Inflammatory macrophage treated with lipopolysaccharide for 4 hours (primary cell): Measurements from ENCODE around the gene MYOM3.
A peak's percentile ranks its signal among the peaks of the same experiment; 100 is the strongest.

ENCODE experiments used
- DNase-seq: peaks from one replicate; pipeline ENCODE4 v3.0.0-alpha.2; 2020

MYOM3 gene

DNA sequence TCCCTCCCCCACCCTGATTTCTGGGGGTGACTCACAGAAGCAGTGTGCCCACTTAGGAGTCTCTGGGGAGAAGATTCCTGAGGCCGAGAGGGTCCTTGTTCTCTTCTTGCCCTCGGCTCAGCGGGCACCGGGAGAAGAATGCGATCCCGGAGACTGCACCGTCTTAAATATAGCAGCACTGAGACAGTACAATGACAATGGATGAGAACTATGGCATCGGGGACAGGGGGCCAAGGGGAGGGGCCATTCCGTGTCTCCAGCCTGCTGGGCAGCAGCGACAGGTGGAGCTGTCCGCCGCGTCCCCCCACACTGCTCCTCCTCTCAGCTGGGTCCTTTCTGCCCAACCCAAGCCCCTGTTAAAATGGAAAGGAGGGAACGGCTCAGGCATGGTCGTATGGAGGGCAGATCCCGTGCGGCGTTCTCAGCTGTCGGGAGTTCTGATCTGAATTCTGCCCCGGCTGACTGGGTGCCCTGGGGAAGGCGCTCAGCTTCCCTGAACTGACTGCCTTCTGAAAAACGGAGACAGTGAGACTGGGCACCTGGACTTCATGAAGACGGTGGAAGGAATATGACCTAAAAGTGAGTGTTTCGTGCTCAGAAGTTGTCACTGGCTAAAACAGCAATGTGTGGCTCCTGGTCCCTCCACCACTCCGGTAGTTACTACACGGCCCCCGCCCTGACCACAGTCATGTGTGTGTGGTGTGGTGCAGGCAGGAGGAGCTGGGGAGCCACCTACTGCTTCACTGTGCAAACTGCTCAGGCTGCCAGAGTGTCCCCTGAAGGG is at the start of gene MYOM3:
MYOM3 (minus strand) TSS at position 140 of the 784 bp plus-strand sequence. CDS start 3,499 bp downstream, outside the sequence.
- peak; percentile 56 for DNase-seq

DNA sequence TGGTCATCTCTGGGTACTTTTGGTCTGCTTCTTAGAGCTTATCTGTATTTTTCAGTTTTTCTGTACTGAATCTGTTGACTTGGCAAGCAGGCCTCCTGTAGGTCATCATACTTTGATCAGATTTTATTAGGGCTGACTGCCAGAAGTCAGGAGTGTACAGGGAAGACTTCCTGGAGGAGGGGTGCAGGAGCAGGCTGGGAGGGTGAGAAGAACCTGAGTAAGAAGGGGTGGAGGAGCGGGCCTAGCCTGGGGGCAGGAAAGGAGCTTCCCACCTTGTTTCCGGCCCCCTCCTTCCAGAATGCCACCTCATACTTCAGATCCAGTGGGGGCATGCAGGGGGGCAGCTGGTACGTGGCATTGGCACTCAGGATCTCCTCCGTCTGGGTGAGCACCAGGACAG is 49.3 kb upstream of the MYOM3 start:
- DNase-seq, result no peak

DNA sequence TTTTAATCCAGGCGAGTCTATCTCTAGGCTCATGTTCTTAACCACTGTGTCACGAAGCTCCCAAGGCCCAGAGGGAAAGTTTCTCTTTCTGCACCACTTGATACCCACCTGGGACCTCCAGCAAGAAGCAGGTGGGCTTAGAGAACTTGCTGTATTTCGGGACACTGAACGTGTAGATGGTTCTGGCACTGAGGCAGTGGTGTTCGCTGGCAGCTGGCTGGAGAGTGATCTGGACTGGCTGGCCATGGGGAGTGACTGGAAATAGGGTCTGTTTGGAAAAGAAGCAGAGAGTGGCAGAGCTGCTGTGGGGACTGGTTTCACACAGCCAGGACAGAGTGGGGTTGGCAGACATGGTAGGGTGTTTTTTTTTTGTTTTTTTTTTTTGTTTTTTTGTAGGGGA is 47.4 kb upstream of the MYOM3 start:
- DNase-seq, result no peak

DNA sequence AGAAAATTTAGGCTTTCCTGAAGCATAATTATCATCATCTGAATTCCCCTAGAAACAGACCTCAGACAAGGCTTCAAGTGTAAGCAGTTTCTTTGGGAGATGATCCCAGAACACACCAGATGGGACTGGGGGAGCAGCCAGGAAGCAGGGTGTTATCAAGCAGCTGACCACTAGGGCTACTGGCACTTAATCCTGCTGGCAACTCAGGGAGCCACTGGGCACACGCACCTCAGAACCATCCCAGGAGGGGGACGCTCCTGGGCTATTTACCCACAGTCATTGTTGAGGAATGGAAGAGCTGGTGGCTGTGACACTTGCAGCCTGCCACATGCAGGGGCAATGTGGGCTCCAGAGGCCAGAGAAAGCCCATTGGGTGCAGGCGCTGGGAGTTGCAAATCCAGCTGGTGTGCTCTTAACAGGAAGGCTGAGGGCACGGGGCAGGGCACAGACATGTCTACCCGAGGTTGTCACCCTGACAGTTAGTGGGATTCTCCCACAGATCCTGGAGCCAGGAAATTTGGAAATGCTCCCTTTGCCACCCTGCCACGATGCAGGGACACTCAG is 46.1 kb upstream of the MYOM3 start:
- DNase-seq, result no peak

DNA sequence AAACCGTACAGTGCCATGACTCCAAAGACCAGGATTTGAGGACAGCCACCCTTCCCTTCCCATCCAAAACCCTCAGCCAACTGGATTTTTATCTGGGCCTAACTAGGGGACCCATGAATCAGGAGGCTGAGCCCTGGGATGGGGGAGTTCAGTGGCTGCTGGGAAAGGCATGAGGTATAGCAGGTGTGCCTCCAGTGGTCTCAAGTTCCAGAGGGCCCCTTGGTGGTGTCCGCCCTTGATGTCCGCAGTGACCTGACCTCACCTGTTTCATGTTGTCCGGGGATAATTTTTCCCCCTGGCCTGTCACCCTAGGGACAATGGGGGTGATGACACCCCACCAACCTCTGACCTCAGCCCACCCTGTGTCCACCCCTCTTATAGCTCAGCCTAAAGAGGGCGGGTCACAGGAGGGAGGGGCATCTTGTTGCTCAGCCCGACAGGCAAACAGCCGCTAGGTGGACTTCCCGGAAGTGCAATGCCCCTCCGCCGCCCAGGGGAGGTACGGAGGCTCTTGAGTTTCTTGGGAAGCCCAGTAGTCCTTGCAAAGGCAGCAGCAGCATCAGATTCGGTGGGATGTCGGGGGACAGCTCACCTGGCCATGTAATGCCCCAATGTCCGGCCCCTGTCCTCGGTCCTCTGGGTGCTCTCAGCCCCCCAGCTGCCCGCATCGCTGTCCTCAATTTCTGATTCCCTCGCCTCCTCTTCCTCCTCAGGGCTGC is 44.8 kb upstream of the MYOM3 start:
- no peak for DNase-seq

DNA sequence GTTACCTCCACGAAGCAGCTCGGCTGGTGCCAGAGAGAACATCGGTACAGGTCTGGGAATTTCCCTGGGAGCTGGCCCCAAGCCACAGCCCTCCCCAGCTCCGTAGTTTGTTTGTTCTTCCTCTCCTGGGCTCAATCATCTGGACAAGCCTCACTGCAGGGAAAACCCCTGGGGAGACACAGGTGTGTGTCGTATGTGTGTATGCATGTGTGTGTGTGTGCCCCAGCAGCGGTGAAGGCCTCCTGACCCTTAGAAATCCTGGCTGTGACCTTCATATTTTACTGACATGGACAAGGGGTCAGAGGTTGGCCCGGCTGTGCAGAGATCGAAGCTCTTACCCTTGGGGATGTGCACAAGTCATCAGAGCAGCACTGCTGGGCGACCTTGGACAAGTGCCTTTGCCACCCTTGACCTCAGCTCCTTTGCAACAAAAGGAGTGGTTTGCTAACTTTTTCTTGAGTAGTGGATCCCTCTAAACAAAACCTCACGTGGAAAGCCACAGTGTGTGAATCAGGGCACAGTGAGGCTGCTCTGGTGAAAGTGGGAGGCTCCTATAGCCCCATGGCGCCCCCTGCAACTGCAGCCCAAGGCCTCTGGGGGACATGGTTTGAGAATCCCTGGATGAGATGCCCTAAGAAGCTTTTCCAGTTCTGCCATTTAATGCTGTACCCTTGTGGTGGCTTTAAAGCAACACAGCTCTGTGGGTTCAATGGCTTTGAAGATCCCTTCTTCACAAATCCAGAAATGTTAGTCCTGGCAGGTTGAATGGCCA is 43.3 kb upstream of the MYOM3 start:
- peak; percentile 11 for DNase-seq

DNA sequence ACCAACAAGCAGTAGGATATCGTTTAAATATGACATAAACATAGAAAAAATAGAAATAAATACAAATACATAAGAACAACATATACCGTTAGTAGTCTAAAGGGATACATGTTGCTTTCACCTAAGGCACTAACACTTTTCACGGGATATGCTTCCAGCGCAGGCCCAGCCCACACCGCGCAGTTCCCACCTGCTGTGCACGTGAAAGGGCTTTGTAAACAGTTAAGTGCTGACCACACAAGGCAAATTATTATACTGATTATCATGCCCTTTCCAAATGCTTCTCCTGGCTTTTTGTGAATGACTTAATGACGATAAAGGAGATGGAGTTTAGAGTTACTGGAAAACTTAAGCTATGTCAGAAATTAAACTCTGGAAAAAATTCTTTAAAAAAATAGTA is 42.3 kb upstream of the MYOM3 start:
- DNase-seq, result no peak

DNA sequence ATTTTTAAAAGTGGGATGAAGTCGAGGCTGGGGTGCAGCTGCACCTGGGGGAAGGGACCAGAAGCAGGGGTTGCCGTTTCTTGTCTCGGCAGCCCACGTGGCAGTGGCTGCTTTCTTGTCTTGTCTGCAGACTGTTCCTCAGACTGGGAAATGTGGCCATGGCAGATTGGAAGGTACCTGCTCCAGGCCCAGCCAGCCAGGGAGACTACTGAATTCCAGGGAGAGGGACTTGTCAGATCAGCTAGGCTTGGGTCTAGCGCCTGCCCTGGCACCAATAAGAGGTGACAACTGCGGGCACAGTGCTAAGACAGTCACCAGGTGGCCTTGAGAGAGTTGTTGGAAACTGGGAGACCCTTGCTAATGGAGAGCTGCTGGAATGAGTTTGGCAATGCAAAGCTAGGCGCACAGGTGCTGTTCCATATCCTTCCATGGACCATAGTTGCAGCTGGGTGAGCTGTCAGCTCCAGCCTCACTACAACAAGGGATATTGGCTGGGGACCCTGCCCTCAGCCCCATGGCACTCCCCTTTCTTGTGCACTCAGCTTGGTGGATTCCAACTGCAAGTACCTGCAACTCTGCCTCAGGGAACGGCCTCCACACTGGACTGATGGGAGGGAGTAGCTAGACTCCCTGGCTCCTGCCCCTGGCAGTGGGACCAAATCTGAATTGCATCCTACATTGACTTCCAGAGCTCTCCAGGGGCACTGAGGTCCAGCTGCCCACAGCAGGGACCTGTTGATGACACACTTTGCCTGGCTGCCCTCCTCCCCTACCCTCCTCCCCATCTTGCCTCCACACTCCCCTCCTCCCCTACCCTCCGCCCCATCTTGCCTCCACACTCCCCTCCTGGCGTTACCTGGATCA is 40.9 kb upstream of the MYOM3 start:
- no peak for DNase-seq

DNA sequence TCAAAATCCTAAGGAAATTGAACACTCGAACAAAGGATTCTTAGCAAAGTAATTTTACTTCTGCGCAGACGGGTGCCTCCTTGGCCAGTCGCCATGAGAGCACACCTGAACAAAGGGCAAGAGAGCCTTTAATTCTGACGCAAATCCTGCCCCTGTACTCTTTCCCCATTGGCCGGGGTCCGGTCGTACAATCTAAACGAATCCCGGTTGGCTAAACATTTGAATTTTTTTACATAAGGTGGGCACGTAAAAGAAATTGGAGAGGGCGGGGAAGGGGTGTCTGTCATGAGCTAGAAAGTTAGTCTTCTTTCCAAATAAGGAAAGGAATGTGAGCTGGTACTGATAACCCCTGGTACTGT is 39.2 kb upstream of the MYOM3 start:
- no peak for DNase-seq

DNA sequence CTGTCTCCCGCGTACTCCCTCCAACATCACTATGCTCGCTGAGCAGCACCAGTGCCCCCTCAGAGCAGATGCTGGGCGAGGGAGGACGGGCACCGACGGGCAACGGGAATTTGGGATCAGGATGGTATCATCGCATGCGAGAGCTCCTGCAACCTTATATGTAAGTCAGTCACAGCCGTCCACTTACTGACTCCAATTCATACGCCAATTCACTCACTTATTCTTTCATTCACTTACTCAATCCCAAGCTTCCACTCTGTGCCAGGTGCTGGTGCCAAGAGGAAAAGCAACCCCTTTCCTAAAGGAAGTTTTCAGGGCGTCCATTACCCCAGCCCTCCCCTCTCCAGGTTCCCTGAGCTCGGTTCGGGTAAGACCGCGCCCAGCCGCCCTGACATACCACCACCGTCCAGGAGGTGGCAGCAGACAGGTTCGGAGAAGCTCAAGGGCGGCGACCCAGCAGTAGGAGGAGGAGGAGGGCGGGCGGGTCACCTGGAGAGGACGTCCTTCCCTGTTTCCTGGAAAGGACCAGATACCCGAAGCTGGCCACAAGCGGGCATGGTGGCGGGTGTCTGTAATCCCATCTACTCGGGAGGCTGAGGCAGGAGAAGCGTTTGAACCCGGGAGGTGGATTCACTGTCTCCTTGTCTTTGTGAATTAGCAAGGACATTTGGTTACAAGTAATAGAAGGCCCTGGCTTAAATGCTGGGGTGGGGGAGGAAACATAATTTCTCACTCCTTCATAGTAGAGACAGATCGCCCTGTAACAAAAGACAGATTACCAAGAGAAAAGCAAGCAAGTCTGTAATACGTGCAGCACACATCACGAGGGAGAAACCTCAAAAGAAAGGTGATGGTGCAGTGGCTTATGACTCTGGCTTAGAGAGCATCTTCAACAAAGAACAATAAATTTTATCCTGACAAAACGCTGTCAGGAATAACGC is 38.6 kb upstream of the MYOM3 start:
- peak; percentile 74 for DNase-seq

DNA sequence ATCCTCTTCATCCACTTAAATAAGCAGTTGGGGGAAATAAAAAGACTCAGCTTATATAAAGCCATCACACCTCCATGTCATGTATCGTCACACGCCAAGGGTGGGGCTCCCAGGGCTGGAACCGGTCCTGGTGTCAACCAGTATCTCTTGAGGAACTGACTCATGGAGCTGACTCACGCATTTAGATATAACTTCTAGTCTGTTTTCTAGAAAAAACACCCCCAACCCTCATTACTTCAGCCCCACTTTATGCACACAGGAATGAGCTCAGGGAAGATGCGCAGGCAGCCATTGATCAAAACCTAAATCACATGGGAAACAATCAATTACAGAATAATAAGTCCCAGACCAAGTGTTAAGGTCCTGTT is 37.9 kb upstream of the MYOM3 start:
- peak; percentile 84 for DNase-seq

DNA sequence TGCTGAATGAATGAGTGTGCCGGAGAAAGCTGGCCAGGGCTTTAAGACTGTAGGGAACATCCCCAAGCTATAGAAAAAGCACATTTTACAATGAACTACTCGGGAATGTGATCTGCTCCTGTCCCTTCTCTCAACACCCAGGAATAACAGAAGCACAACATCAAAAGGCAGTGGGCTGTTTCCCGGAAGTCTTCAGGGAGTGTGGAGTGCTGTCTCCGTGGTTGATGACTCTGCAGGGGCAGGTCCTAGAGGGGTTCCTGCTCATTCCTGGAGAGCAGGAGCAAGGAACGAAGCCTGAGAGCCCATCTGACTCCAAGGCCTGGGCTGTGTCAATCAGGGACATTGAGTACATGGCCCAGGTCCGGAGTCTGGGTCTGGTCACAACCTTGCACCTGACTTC is 35.9 kb upstream of the MYOM3 start:
- DNase-seq, result no peak

DNA sequence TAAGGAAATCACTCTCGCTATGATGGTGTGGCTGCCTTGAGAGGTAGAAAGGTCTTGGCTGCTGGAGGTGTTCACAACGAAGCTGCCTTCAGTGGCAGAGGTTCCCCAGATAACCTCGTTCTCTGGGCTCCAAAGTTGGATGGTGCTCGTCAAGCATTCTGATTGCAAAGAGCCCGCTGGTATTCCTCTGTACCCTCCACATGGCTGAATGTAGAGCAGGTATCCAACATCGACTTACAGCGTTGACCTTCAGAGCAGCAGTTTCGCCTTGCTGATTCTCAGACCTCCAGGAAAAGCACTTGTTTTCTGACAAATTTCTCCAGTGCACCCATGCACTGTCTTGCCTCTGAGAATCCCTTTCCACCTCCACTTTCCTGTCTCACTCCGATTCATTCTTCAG is 35.3 kb upstream of the MYOM3 start:
- no peak for DNase-seq

DNA sequence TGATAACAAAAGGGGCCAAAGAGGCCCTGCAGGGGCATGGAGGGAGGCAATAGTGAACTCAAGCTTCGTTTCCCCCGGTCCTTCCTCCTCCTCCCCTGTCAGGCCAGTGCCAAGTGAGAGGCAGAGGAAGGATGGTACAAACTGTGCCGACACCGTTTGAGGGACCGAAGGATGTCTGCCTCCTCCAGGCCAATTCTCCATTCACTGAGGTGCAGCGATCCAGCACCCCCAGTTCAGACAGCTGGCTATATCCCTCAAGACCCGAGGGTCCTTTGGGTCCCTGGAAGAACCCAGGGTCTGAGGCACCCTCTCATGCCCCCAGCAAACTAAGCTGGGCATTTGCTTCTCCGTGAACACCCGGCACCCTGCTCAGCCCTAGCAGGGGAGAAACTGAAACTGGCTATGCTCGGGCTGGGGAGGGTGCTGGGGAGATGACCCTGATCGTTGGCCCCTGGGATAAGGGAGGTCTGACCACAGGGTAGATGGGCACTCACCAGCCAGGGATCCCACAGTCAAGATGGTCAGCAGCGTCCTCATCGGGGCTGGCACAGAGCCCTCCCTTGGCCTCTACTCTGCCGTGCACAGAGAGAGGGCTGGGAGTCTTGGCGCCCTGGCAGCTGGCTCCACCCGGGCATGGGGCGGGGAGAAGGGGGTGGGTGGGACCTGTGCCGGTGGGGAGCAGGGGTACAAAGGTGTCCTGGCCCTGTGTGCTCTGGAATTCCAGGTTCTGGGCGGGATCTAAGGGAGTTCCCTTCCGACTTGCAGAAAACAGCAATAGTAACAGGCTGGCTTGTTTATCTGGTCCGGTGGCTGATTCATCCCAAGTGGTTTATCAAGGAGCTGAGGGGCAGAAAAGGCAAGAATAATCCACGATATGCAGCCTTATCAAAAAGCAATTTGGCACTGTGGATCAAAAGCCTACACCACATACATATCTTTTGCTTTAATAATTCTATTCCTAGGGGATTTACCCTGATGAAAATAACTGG is 30.9 kb upstream of the MYOM3 start, which contains the start of gene IL22RA1:
IL22RA1 (minus strand) TSS at position 595 of the 989 bp plus-strand sequence; CDS start at position 537, 58 bp downstream.
- no peak for DNase-seq

DNA sequence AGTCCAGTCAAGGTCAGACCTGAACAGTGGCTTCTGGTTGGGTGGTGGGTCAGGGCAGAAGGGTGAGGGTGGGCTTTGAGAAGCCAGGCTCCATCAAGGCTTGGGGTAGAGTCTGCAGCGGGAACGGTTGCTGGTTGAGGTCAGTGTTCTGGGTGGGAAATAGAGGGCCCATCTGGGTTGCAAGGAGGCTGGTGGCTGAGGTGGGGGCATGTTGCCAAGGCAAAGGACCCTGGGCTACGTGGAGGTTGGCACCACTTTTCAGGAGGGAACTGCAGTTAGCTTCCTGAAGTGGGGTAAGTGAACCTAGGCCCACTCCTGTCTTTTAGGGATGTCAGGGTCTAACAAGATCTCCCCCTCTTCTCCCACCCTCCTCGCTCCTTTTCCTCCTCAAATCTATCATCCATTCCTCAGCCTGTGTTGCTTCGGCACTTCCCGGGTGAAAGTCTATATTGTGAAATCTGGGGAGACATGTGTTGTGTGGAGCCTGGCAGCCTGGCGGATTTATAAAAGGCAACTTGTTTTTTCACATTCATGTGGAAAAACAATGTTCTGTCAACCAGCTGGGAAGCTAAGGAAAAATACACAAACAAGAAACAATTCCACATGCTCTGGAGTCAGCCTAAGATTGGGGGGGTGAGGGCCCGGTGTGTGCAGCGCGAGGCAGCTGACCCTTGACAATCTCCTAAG is 29.5 kb upstream of the MYOM3 start:
- DNase-seq, result no peak

DNA sequence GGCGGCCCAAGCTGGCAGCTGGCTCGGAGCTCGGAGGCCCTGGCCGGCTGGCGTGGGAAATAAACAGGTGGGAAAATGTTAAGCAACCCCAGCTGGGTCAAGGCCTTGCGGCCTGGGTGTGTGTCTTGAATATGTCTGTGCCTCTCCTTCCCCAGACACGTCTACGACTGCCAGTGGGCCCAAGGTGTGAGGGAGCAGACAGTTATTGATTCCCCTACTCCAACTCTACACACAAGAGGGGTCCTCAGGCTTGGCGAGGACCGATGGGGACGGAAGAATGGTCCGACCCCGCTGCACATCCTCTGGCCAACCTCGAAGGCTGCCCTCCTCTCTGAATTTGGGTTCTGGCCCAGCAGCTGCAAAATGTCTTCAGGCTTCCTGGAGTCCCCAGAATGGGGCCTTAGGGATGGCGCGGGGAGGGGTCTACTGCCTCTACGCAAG is 28.8 kb upstream of the MYOM3 start:
- DNase-seq, result no peak

DNA sequence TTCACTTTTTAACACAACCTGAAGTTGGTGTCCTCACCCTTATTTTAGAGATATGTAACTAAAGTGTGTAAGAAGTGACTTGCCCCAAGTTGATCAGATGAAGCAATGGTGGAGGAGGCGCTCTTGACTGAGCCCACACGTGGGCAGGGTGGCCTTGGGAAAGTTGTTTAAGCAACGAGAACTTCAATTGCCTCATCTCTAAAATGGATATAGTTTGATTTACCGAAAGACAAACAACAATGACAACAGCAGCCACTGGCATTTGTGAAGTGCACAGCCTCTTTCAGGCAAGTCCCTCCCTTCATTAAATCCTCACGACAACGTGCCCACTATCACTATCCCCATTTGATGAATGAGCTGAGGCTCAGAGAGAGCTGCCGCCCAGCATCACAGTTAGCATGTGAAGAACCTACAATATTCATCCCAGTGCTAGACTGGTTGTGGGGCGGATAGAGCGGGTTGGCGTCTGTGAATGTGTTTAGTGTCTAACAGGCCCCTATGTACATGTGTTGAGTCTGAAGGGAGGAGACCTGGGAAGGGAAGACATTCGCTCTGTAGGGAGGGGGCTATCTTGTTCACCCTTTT is 28.0 kb upstream of the MYOM3 start:
- DNase-seq, result peak; percentile 71

DNA sequence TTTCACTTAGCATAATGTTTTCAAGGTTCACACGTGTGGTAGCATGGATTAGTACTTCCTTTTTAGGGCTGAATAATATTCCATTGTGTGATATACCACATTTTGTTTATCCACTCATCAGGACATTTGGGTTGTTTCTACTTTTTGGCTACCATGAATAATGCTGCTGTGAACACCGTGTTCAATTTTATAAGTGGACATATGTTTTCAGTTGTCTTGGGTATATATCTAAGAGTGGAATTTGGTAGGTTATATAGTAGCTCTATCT is 27.2 kb upstream of the MYOM3 start:
- no peak for DNase-seq
